ENCODE measurements around the gene DDX1.

DDX1 gene

DNA sequence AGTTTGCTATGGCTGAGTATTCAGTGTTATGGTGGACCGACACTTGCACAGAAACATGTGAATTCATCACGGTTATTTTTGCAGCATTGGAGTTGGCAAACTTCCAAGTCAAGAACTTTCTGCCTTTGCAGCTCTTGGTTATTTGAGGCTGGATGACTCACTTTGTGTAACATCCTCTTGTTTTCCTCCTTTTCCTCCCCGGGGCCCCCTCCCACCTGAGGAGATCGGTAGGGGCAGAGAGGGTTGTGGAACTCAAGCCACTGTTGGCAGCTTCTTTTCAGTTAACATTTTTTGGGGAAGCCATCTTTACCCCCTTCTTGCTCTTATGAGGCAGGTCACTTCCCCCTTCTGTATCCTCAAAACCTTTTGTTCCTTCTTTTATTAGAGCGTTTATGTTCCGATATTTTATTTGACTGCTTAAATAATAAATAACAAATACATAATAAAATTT lies 48.6 kb downstream of the DDX1 start:
- no peak for TF ChIP-seq ZFX (IDR thresholded peaks at IDR 0.05; ENCODE audit: borderline replicate concordance)
- TF ChIP-seq, protein P1, sequence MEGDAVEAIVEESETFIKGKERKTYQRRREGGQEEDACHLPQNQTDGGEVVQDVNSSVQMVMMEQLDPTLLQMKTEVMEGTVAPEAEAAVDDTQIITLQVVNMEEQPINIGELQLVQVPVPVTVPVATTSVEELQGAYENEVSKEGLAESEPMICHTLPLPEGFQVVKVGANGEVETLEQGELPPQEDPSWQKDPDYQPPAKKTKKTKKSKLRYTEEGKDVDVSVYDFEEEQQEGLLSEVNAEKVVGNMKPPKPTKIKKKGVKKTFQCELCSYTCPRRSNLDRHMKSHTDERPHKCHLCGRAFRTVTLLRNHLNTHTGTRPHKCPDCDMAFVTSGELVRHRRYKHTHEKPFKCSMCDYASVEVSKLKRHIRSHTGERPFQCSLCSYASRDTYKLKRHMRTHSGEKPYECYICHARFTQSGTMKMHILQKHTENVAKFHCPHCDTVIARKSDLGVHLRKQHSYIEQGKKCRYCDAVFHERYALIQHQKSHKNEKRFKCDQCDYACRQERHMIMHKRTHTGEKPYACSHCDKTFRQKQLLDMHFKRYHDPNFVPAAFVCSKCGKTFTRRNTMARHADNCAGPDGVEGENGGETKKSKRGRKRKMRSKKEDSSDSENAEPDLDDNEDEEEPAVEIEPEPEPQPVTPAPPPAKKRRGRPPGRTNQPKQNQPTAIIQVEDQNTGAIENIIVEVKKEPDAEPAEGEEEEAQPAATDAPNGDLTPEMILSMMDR (IDR thresholded peaks at IDR 0.05): no peak
- no peak overlapping the region for H3K27ac ChIP-seq

DNA sequence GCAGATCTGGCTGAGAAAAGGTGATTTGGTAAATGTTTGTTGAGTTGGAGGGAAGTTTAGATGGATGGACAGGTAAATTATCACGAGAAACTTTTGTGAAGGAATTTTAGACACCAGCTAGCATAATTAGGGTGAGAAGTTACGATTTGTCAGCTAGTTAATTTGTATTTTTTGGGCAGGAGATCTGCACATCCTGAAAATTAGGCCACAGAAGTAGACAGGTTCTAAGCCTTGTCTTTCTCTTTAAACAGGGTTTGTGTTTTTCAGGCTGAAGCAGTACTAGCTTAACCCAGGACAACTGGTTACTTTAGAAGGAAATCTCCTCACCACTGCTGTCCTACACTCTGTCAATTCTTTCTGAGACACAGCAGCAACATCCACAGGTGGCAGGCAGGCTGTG lies 49.1 kb downstream of the DDX1 start:
- no peak for TF ChIP-seq ZFX (IDR thresholded peaks at IDR 0.05; ENCODE audit: borderline replicate concordance)
- TF ChIP-seq, protein P1 (IDR thresholded peaks at IDR 0.05): no peak

DNA sequence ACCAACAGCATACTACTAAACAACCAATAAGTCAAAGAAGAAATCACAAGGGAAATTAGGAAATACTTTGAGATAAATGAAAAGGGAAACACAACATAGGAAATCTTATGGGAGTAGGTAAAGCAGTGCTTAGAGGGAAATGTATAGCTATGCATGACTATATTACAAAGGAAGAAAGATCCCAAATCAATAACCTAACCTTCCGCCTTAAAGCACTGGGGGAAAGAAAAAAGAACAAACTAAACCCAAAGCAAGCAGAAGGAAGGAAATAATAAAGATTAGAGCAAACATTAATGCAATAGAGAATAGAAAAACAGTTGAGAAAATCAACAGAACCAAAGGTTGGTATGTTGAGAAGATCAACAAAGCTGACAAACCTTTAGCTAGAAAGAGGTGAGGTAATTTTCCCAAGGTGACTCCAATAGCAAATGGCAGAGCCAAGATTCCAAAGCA lies 49.9 kb downstream of the DDX1 start:
- no peak overlapping the region for H3K27ac ChIP-seq
- no peak for TF ChIP-seq ZFX (IDR thresholded peaks at IDR 0.05; ENCODE audit: borderline replicate concordance)
- TF ChIP-seq, protein P1 (IDR thresholded peaks at IDR 0.05): no peak

More for the DNA sequence above, 49.1 kb downstream of the DDX1 start:
- H3K27ac ChIP-seq: no peak overlapping the region

DNA sequence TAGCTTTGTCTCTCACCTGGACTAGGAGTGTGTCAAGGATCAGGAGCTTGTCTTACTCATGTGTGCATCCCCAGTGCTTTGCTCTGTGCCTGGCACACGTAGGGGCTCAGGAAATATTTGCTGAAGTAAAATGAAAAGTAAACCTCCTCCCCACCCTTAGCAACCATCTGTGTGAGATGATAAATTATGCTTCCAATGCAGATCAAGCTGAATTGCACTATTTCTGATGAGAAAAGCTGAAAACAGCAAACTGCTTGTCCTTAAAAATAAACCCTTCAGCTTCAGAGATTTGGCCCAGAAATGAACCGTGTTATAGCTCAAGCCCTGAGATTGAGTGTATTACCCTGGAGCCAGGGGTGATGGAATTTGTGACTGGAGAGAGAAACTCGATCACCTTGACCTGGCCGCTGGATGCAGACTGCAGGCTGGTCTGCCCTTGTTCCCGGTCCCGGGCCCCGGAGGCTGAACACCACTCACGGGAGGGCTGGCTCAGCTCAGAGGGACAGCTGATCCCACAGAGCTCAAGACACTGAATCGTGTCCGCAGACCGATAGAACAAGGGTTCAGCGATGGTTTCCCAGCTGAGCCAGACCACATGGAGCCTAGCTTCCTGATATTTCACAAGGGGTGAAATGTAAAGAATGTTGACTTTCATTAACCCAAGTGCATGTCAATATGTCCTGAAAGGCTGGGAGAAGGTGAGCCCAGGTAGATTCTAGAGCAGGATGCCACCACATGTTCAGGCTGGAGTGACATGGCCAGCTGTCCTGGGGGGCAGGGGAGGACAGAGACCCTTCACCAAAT lies 50.5 kb downstream of the DDX1 start:
- TF ChIP-seq ZFX (IDR thresholded peaks at IDR 0.05; ENCODE audit: borderline replicate concordance): no peak
- TF ChIP-seq, protein P1 (IDR thresholded peaks at IDR 0.05): no peak
- H3K27ac ChIP-seq: no peak overlapping the region

DNA sequence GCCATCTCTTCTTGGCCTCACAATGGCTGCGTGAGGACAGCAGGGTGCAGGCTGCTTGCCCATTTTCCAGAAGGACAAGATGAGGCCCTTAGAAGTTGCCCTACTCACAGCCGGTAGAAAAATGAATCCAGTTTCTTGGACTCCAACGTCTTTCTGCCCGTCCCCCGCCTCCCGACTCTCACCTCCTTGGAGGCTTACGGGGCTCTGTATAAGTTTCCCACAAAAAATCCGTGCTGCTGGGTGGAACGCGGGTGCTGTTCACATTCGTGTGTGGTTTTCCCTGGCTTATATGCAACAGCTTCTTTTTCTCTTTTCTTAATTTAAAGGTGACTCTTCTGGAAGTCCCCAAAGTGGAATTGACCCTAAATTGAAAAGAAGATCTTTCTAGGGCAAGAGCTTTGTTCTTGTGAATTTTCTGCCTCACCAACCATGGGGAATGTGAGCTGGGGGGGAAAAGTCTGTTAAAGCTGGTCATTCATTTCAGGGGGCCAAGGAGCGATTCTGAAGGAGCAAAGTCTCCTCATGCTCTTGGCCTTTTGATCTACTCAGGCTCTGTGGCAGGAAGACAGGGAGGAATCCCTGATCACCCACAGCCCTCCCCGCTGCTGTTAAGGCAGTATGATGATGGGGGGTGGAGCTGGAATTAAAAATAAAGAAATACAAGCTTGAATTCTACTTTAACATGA lies 51.3 kb downstream of the DDX1 start:
- H3K27ac ChIP-seq: no peak overlapping the region
- TF ChIP-seq, protein P1 (IDR thresholded peaks at IDR 0.05): no peak
- no peak for TF ChIP-seq ZFX (IDR thresholded peaks at IDR 0.05; ENCODE audit: borderline replicate concordance)

DNA sequence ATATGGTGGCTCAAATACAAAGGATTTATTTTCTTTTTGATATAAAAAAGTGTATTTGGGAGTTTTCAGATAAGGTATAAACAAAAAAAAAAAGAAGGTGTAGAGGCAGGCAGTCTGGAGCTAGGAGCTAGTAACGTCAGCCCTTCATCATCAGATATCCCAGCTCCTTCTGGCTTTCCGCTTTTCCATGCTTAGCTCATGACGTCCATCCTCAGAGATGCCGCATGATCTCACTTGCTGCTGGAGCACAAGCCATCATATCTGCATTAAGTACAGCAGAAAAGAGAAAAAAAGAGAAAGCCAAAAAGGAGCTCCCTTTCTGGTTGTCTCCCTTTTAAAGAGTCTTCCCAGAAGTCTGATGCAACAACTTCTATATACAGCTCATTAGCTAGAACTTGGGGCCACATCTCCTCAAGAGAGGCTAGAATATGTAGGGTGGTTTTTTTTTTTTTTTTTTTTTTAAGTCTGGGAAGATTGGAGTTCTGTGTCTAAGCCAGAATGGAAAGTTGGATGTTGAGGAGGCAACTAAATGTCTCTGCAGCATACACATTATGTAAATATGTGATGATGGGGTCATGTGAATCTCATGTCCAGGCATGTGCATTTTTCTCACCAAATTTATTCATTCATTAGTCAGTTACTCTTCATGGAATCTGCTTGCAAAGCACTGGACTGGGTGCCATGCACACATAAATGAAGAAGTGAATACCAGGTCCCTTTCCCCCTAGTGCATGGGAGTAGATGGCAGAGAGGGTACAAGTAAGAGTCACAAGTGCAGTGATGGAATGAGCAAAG lies 52.3 kb downstream of the DDX1 start:
- TF ChIP-seq, protein P1 (IDR thresholded peaks at IDR 0.05): no peak
- TF ChIP-seq ZFX (IDR thresholded peaks at IDR 0.05; ENCODE audit: borderline replicate concordance): no peak
- no peak overlapping the region for H3K27ac ChIP-seq
